ENCODE data around the gene INPP4A. TPM values are rescaled to one million over a fixed set of nuclear protein-coding genes. Genes with fewer than 3 reads are reported as not detected.
"Not testable (repeated sequence)": the region's sequence is repeated elsewhere in the genome, so short reads cannot be mapped to it uniquely, and the experiment has no call there.

The INPP4A gene
- 19.9 TPM for total RNA-seq
- long read RNA-seq, partial matches to known transcripts = 10 of 32 reads
- long read RNA-seq, other reads (novel, unspliced or antisense) = 21 of 32 reads

DNA sequence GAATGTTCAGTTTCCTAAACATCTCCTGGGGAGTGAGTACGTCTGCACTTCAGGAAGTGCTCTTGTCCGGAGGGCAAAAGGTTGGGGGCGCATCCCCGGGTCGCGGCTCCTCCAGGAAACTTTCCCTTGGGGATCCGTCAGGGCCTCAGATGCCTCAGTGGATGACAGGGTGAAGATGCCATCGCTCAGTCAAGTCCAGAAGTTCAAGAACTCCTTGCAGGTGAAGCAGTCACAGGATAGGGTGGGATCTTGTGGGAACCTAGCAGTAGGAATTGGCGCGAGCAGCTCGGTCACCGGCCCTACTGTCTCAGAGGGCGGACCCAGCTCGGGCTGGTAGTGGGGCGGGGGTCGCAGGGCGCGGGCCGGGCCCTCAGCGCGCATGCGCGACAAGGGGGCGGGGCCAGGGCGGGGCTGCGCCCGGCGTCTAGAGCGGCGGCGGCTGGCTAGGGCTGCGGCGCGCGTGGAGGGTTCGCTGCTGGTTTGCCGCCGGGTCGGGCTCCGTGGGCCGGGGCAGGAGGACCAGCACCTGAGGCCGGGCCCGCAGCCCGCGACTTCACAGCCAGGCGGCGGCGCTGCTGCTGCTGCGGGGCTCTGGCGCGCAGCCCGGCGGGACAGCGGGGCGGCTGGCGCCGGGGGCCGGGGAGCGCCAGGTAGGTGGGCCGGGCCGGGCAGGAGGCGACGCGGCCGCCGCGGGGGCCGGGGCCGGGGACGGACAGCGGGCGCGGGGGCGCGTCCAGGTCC lies at the start of gene INPP4A:
Gene INPP4A, plus strand, starts transcription at position 423 of the 741 bp plus-strand sequence. CDS start 75,191 bp downstream, outside the sequence.
- DNase-seq (ENCODE audit: low spot score) = peak; percentile 89
- intact Hi-C loops (cut with DNase I) = loop anchor here (2.0 to 10.0 kb wide), 2 partner anchors 118 to 160 kb away; partner anchors contain the start of genes COA5 and UNC50

- intact Hi-C loops (cut with DNase I) = no loop called here
- no peak for DNase-seq (ENCODE audit: low spot score)
These were observed 48.7 kb upstream of the INPP4A start for GRCh38 chr2:98395977-98396376.

- DNase-seq (ENCODE audit: low spot score) = no peak
- intact Hi-C loops (cut with DNase I) = no loop called here
These were observed 47.8 kb upstream of the INPP4A start for GRCh38 chr2:98396745-98397355.

DNA sequence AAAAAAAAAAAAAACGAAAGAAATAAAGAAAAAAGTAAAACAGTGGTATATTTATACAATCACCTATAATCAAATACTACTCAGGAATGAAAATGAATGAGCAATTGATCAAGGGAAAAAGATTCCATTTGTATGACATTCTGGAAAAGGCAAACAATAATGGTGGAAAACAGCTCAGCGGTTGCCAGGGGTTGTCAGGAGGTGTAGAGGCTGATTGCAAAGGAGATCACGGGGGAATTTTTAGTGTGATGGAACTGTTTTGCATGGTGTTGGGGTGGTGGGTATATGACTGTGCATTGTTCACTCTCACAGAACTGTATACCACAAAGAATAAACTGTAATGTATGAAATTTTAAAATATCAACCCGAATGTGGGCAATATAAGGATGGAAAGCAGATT lies 45.5 kb upstream of the INPP4A start:
- intact Hi-C loops (cut with DNase I) = no loop called here
- no peak for DNase-seq (ENCODE audit: low spot score)

- intact Hi-C loops (cut with DNase I) = no loop called here
- no peak for DNase-seq (ENCODE audit: low spot score)
These were observed 40.8 kb upstream of the INPP4A start for GRCh38 chr2:98403878-98404277.

GRCh38 chr2:98404556-98405250 lies 40.0 kb upstream of the INPP4A start:
- no peak for DNase-seq (ENCODE audit: low spot score)
- intact Hi-C loops (cut with DNase I) = no loop called here

DNA sequence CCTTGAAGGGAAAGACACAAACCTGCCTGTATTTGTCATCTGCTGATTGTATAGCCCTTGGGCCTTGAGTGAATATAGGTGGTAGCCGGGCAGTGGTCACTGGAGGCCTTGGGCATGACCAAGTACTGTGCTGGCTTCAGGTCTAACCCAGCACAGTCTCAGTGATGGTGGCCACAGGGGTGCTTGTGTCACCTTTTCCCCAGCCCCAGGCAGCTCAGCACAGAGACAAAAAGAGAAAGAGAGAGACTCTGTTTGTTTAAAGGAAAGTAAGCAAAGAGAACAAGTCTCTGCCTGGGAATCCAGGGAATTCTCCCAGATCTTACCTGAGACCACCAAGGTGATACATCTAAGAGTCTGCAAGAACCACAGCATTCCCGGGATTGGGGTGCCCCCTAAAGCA lies 39.4 kb upstream of the INPP4A start:
- intact Hi-C loops (cut with DNase I) = no loop called here
- no peak for DNase-seq (ENCODE audit: low spot score)

GRCh38 chr2:98408155-98408554 lies 36.5 kb upstream of the INPP4A start:
- intact Hi-C loops (cut with DNase I) = no loop called here
- no peak for DNase-seq (ENCODE audit: low spot score)

DNA sequence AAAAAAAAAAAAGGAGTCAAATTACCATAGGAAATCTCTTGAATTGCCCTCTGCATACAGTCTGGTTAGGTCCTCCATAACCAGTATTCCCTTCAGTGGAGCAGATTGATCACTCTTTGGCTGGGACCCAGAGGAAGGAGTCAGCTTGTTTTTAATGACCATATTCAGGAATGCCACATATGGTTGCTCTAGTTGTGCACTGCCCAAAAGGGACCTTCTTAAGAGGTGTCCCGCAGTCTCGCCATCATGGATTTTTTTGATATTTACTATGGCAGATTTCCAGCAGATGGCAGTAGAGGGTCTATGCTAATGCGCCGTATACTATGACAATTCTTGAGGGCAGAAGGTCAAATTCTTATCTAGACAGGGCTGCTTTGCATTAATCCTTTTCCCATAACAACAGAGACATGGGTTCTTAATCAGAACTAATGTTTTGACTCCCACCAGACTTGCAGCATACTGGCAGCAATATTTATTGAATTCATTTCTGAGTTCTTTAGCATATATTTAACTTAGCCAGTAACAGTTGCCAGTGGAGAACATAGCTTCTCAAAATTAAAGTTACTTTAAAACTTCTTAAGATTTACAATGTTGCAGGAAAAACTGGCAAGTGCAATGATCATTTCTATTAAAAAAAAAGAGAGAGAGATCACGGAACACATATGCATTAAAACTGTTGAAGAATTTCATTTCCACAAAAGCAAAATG lies 31.8 kb upstream of the INPP4A start:
- intact Hi-C loops (cut with DNase I) = loop anchor here (5.0 to 10.0 kb wide), 3 partner anchors 152 to 422 kb away; no protein-coding TSS in a partner anchor
- no peak for DNase-seq (ENCODE audit: low spot score)

DNA sequence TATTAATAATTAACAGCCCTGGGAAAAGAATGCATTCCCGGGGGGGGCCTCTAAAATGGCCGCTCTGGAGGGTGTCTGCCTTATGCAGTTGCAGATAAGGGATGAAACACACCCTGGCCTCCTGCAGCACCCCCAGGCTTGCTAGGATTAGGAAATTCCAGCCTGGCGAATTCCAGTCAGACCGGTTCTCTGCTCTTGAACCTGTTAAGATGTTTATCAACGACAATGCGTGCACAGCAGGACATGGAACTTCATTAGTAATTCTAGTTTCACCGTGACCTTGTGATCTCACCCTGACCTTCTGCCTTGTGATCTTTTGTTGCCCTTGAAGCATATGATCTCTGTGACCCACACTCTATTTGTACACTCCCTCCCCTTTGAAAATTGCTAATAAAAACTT lies 30.4 kb upstream of the INPP4A start:
- intact Hi-C loops (cut with DNase I) = loop anchor here (5.0 to 10.0 kb wide), 3 partner anchors 151 to 421 kb away; no protein-coding TSS in a partner anchor
- DNase-seq (ENCODE audit: low spot score) = not testable (repeated sequence)

- DNase-seq (ENCODE audit: low spot score) = not testable (repeated sequence)
- intact Hi-C loops (cut with DNase I) = loop anchor here (10.0 kb wide), 2 partner anchors 149 to 419 kb away; no protein-coding TSS in a partner anchor
These were observed 28.9 kb upstream of the INPP4A start for GRCh38 chr2:98415719-98416248.

DNA sequence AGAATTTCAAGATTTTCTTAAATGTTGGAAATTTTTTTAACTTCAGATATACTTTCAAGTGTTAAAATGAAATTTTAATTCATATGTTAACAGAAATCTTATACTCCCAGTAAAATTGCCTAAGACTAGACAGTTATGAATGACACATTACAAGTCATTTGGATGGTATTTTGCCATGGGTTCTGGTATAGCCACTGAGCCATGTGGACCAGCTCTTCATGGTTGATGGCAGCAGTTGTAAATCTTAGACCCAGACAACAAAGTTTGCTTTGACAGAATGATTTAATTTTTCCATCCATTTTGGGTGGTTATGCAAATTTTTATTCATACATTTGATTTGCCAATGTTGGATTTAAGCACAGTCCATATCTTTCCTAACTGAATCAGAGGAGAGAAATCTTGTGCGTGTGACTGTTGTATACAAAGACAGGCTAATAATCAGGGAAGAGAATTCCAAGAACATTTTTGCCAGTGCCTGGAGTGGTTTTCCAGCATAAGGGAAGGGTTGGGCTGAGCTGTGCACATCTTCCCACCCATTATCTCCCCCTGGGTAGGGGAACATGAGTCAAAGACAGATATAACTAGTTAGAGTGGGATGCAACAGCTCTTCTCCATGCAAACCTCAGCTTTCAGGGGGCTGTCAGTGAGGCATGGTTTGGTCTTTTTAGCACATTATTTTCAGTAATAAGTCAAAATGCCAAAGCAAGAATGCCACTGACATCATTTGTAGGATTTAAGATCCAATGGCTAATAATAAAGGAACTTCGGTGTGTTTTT lies 28.1 kb upstream of the INPP4A start:
- no peak for DNase-seq (ENCODE audit: low spot score)
- intact Hi-C loops (cut with DNase I) = loop anchor here (10.0 kb wide), 2 partner anchors 148 to 418 kb away; no protein-coding TSS in a partner anchor

GRCh38 chr2:98419544-98419943 lies 25.1 kb upstream of the INPP4A start:
- intact Hi-C loops (cut with DNase I) = loop anchor here (10.0 kb wide), 2 partner anchors 145 to 415 kb away; no protein-coding TSS in a partner anchor
- no peak for DNase-seq (ENCODE audit: low spot score)

DNA sequence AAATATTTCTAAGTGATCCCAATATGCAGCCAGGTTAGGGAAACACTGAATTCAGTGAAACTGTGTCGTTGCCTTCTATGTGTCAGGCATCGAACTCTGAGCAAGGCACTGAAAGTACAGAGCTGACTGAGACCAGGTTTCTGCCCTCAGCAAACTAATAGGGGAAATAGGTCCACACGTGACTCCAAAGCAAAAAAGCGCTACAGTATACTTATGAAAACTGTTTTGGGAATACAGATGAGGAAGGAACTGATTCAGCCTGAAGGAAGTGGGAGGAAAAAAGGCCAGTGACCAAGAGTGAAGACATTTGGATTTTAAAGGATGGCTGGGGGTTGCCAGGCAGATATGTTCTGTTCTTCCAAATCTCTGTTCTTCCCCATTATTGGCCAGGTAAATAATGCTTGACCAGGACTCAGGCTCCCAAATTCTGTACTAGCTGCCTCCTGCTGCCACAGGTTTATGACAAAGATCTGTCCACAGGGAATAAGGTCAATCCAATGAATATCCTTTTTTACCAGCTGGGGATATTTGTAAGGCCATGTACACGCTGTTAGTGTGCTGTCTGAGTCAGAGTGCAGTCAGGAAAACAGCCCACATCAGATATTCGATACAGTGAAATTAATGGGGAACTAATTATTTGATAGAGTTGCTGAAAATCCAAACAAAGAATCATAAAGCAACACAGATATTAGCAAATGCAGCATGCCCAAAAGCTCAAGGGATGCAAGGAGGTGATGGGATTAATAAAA lies 24.5 kb upstream of the INPP4A start:
- no peak for DNase-seq (ENCODE audit: low spot score)
- intact Hi-C loops (cut with DNase I) = loop anchor here (10.0 kb wide), 2 partner anchors 145 to 415 kb away; no protein-coding TSS in a partner anchor

- intact Hi-C loops (cut with DNase I) = no loop called here
- DNase-seq (ENCODE audit: low spot score) = no peak
These were observed 22.2 kb upstream of the INPP4A start for GRCh38 chr2:98422449-98422848.

- intact Hi-C loops (cut with DNase I) = no loop called here
- DNase-seq (ENCODE audit: low spot score) = no peak
These were observed 17.9 kb upstream of the INPP4A start for GRCh38 chr2:98426771-98427170.

GRCh38 chr2:98432145-98432544 lies 12.5 kb upstream of the INPP4A start:
- no peak for DNase-seq (ENCODE audit: low spot score)
- intact Hi-C loops (cut with DNase I) = no loop called here
